ENCODE results near the gene DAPK2.

DNA sequence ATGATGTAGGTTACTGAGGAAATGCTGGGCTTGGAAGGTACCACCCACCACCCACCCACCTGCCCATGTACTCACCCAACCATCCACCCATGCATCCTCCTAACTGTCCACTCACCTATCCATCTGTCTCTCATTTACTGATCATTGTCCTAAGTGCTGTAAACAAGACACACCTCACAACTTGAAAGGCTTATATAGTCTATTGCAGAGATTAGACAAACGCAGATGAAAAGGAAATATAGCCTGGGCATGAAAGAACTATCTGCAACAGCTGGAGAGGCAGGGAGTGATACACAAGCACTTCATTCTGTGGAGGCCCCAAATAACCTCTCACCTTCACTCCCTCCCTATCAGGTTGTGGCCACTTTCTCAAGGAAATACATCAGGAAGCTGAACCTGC is 54.0 kb downstream of the DAPK2 start:
- TF ChIP-seq GATA3 (IDR thresholded peaks at IDR 0.05; ENCODE audit: low read depth, low read length): no peak
- no peak for TF ChIP-seq GATA2 (IDR thresholded peaks at IDR 0.05; ENCODE audit: low read depth, low read length)

Data from SH-SY5Y (cell line).